ENCODE data around the gene FAM20B.

DNA sequence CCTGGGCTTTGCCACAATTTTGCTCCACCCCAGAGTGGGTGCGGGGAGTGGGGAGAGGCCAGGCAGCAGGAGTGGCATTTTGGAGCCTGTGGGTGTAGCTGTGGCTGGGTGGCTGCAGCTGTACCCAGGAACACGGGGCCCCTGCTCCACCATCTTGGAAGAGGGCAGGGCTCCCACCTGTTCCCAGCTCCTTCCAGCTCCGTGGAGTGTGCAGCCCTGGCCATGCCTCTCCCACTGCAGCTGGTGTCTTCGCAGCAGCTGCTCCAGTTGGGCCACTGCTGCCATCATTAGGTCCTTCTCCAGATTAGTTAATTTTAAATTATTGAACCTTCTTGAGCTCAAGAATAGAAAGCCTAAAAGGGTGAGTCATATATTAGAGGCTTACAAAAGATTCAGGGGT is 17.6 kb downstream of the FAM20B start:
- TF ChIP-seq CTCF (IDR thresholded peaks at IDR 0.05 in 8 of 11, conservative IDR thresholded peaks at IDR 0.05 in 3 of 11) (no peak), POLR2AphosphoS5 (IDR thresholded peaks at IDR 0.05) (no peak)

All from spleen (tissue), 7 donors.